Dendritic cell treated with granulocyte-macrophage colony-stimulating factor and Interleukin-4, amounts not matched to agents 40 ng/mL and 50 ng/mL, for 4 days (primary cell): ENCODE data around the gene ZACN.

Source experiments
- H3K27ac Mint-ChIP-seq: one replicate; pipeline ENCODE4 v1.8.0; 2022; ENCODE audit warnings: mild to moderate bottlenecking, mixed read lengths
- H3K27me3 Mint-ChIP-seq: one replicate; pipeline ENCODE4 v1.8.0; 2022; ENCODE audit warnings: mild to moderate bottlenecking, mixed read lengths
- H3K36me3 Mint-ChIP-seq: one replicate; pipeline ENCODE4 v1.8.0; 2022; ENCODE audit warnings: low read depth, mixed read lengths
- H3K4me1 Mint-ChIP-seq: one replicate; pipeline ENCODE4 v1.8.0; 2022; ENCODE audit warnings: low read depth, mixed read lengths
- H3K4me3 Mint-ChIP-seq: one replicate; pipeline ENCODE4 v1.8.0; 2022; ENCODE audit warnings: mild to moderate bottlenecking, moderate library complexity, mixed read lengths
- H3K9me3 Mint-ChIP-seq: one replicate; pipeline ENCODE4 v1.8.0; 2022; ENCODE audit warnings: mixed read lengths
- intact Hi-C: fragments of 100-400 bp; cut with micrococcal nuclease; formaldehyde crosslinking; loops from one replicate; pipeline ENCODE4 v1.15.0; 2022

ZACN gene

GRCh38 chr17:76092526-76093413 is 13.8 kb downstream of the ZACN start:
- H3K27me3 Mint-ChIP-seq = no peaks in the 10 kb centered on the region
- no peaks in the 10 kb centered on the region for H3K9me3 Mint-ChIP-seq
- intact Hi-C loops = no loop called here
- H3K4me3 Mint-ChIP-seq = no peak overlapping the region
- no peak overlapping the region for H3K27ac Mint-ChIP-seq
- H3K4me1 Mint-ChIP-seq = no peaks in the 10 kb centered on the region
- H3K36me3 Mint-ChIP-seq = peaks cover 96% of the 10 kb centered on the region

- intact Hi-C loops = no loop called here
- Mint-ChIP-seq H3K27ac (no peak overlapping the region), H3K9me3 (no peaks in the 10 kb centered on the region), H3K4me3 (no peak overlapping the region), H3K36me3 (peaks cover 96% of the 10 kb centered on the region), H3K27me3 (no peaks in the 10 kb centered on the region), H3K4me1 (no peaks in the 10 kb centered on the region)
These were observed 15.1 kb downstream of the ZACN start for GRCh38 chr17:76094046-76094445.

- intact Hi-C loops = no loop called here
- Mint-ChIP-seq H3K36me3 (peaks cover 96% of the 10 kb centered on the region), H3K9me3 (no peaks in the 10 kb centered on the region), H3K4me1 (no peaks in the 10 kb centered on the region), H3K27ac (no peak overlapping the region), H3K4me3 (no peak overlapping the region), H3K27me3 (no peaks in the 10 kb centered on the region)
These were observed 17.0 kb downstream of the ZACN start for GRCh38 chr17:76095943-76096342.

- Mint-ChIP-seq H3K4me1 (peaks cover 10% of the 10 kb centered on the region), H3K27me3 (no peaks in the 10 kb centered on the region), H3K4me3 (no peak overlapping the region), H3K27ac (no peak overlapping the region), H3K9me3 (no peaks in the 10 kb centered on the region), H3K36me3 (peaks cover 90% of the 10 kb centered on the region)
- intact Hi-C loops = no loop called here
These were observed 18.8 kb downstream of the ZACN start for GRCh38 chr17:76097716-76098295.

GRCh38 chr17:76102944-76103273 is 23.9 kb downstream of the ZACN start:
- intact Hi-C loops = no loop called here
- Mint-ChIP-seq H3K36me3 (peaks cover 54% of the 10 kb centered on the region), H3K9me3 (no peaks in the 10 kb centered on the region), H3K4me1 (peaks cover 31% of the 10 kb centered on the region), H3K27ac (peak overlapping the region; percentile 90), H3K27me3 (no peaks in the 10 kb centered on the region), H3K4me3 (peak overlapping the region; percentile 94)

GRCh38 chr17:76103274-76104139 is 24.5 kb downstream of the ZACN start, which contains the start of gene EXOC7:
EXOC7 (minus strand) TSS chr17:76103787; CDS start chr17:76103692, 95 bp downstream.
- peaks cover 48% of the 10 kb centered on the region for H3K36me3 Mint-ChIP-seq
- peaks cover 31% of the 10 kb centered on the region for H3K4me1 Mint-ChIP-seq
- no peaks in the 10 kb centered on the region for H3K9me3 Mint-ChIP-seq
- peak within 1 kb of the TSS; percentile 94 for H3K4me3 Mint-ChIP-seq
- H3K27me3 Mint-ChIP-seq = no peaks in the 10 kb centered on the region
- intact Hi-C loops = no loop called here
- peak within 1 kb of the TSS; percentile 90 for H3K27ac Mint-ChIP-seq

- peaks cover 31% of the 10 kb centered on the region for H3K4me1 Mint-ChIP-seq
- peak overlapping the region; percentile 90 for H3K27ac Mint-ChIP-seq
- H3K4me3 Mint-ChIP-seq = peak overlapping the region; percentile 94
- intact Hi-C loops = no loop called here
- peaks cover 40% of the 10 kb centered on the region for H3K36me3 Mint-ChIP-seq
- no peaks in the 10 kb centered on the region for H3K9me3 Mint-ChIP-seq
- H3K27me3 Mint-ChIP-seq = peaks cover 6% of the 10 kb centered on the region
These were observed 25.3 kb downstream of the ZACN start for GRCh38 chr17:76104140-76104895.

GRCh38 chr17:76104896-76105231 is 25.9 kb downstream of the ZACN start:
- peak overlapping the region; percentile 46 for H3K4me3 Mint-ChIP-seq

GRCh38 chr17:76106703-76107102 is 27.7 kb downstream of the ZACN start:
- Mint-ChIP-seq H3K4me1 (peaks cover 24% of the 10 kb centered on the region), H3K36me3 (peaks cover 16% of the 10 kb centered on the region), H3K9me3 (no peaks in the 10 kb centered on the region), H3K4me3 (no peak overlapping the region), H3K27ac (no peak overlapping the region), H3K27me3 (peaks cover 15% of the 10 kb centered on the region)
- intact Hi-C loops = no loop called here

More at GRCh38 chr17:76104896-76105231, 25.9 kb downstream of the ZACN start:
- Mint-ChIP-seq H3K9me3 (no peaks in the 10 kb centered on the region), H3K36me3 (peaks cover 34% of the 10 kb centered on the region), H3K27ac (peak overlapping the region; percentile 90), H3K27me3 (peaks cover 10% of the 10 kb centered on the region), H3K4me1 (peaks cover 31% of the 10 kb centered on the region)
- intact Hi-C loops = no loop called here

GRCh38 chr17:76107509-76107908 is 28.5 kb downstream of the ZACN start:
- H3K27ac Mint-ChIP-seq = no peak overlapping the region
- H3K27me3 Mint-ChIP-seq = peaks cover 22% of the 10 kb centered on the region
- no peak overlapping the region for H3K4me3 Mint-ChIP-seq
- peaks cover 12% of the 10 kb centered on the region for H3K36me3 Mint-ChIP-seq
- H3K4me1 Mint-ChIP-seq = peaks cover 23% of the 10 kb centered on the region
- intact Hi-C loops = no loop called here
- H3K9me3 Mint-ChIP-seq = no peaks in the 10 kb centered on the region

- intact Hi-C loops = no loop called here
These were observed 33.0 kb downstream of the ZACN start for GRCh38 chr17:76111956-76112355.

GRCh38 chr17:76115138-76115754 is 36.3 kb downstream of the ZACN start:
- Mint-ChIP-seq H3K36me3 (no peaks in the 10 kb centered on the region), H3K4me1 (no peaks in the 10 kb centered on the region), H3K27me3 (peaks cover 41% of the 10 kb centered on the region)

More at GRCh38 chr17:76111956-76112355, 33.0 kb downstream of the ZACN start:
- Mint-ChIP-seq H3K27ac (no peak overlapping the region), H3K4me3 (no peak overlapping the region), H3K9me3 (peaks cover 8% of the 10 kb centered on the region), H3K4me1 (no peaks in the 10 kb centered on the region), H3K36me3 (no peaks in the 10 kb centered on the region), H3K27me3 (peaks cover 39% of the 10 kb centered on the region)

More at GRCh38 chr17:76115138-76115754, 36.3 kb downstream of the ZACN start:
- no peak overlapping the region for H3K27ac Mint-ChIP-seq
- H3K9me3 Mint-ChIP-seq = peaks cover 8% of the 10 kb centered on the region
- intact Hi-C loops = no loop called here
- no peak overlapping the region for H3K4me3 Mint-ChIP-seq
